GM19455 (cell line): ENCODE data around the gene KCNK4.
"Not testable (repeated sequence)": the region's sequence is repeated elsewhere in the genome, so short reads cannot be mapped to it uniquely, and the experiment has no call there.

Experiments
- ATAC-seq: cut with Tn5 transposase; IDR thresholded peaks from one replicate; pipeline ENCODE4 v1.9.1; 2021; ENCODE audit not compliant: unreplicated experiment

Gene KCNK4

DNA sequence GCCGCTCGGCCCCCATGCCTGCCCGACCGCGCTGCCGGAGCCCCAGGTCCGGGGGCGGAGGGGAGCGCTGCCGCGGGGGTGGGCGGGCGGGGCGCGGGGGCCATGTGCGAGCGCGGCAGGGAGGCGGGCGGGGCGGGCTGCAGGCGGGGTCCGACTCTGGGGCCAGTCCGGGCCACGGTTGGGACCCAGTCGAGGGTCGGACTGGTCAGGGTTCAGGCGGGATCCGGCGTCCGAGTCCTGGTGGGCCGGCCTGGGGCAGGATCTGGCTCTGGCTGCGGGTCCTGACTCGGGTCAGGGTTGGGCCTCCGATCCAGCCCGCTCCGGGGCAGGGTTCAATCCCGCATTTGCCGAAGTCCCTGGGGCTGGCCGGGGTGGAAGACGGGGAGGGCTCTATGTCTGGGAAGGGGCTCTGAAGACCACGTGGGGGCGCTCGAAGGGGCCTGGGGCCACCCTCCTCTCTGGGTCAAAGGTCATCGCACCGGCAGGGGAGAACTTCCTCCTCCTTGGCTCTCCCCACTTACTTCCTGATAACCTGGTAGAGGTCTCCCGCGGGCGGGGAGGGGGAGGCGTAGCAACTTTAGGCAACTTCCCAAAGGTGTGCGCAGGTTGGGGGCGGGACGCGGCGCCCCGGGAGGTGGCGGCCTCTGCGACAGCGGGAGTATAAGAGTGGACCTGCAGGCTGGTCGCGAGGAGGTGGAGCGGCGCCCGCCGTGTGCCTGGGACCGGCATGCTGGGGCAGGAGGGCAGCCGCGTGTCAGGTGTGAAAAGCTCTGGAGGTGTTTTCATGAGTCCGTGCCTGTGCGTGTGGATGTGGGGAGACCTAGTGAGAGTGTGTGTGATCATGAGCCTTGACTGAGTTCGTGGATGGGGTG, 14.8 kb downstream of the KCNK4 start:
- ATAC-seq: peak; percentile 32

DNA sequence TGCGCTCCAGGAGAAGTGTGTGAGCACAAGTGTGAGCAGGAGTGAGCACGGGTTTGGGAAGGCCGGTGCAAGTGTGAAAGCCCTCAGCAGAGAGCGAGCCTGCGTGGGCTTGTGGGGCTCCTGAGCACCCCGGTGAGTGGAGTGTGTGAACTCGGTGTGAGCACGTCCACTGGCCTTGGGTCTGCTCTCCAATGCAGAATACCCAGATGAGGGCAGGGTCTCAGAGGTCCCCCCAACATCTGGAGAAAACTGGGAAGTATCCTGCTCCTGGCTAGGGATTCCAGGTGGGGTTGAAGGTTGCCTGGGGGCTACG, 15.4 kb downstream of the KCNK4 start:
- no peak for ATAC-seq

DNA sequence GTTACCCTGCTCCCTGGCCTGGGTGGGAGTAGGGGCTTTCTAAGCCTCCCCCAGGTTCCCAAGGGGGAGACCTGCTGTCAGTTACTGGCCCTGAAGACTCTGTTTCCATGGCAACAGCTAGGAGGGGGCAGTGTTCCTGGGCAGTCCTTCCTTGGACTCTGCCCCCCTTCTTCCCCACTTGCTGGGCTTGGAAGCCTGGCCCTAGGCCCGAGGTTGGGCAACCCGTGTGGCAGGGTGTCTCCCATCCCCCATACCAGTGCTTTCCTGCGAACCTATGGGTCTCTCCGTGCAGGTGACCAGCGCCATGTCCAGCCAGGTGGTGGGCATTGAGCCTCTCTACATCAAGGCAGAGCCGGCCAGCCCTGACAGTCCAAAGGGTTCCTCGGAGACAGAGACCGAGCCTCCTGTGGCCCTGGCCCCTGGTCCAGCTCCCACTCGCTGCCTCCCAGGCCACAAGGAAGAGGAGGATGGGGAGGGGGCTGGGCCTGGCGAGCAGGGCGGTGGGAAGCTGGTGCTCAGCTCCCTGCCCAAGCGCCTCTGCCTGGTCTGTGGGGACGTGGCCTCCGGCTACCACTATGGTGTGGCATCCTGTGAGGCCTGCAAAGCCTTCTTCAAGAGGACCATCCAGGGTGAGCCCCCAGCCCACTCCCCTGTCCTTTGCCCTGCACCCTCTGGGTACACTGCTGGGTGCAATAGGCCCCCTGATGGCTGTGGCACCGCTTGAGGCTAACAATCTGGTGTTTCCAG, 15.9 kb downstream of the KCNK4 start:
- no peak for ATAC-seq

DNA sequence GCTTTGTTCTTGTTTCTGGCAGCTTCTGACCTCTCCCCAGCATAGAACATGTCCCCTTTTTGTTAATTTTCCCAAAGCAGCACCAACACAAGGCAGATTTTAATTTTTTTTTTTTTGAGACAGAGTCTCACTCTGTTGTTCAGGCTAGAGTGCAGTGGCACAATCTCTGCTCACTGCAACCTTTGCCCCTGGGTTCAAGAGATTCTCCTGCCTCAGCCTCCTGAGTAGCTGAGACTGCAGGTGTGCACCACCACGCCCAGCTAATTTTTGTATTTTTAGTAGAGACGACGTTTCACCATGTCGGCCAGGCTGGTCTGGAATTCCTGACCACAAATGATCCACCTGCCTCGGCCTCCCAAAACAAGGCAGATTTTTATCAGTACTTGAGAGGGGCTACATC, 16.7 kb downstream of the KCNK4 start:
- not testable (repeated sequence) for ATAC-seq

DNA sequence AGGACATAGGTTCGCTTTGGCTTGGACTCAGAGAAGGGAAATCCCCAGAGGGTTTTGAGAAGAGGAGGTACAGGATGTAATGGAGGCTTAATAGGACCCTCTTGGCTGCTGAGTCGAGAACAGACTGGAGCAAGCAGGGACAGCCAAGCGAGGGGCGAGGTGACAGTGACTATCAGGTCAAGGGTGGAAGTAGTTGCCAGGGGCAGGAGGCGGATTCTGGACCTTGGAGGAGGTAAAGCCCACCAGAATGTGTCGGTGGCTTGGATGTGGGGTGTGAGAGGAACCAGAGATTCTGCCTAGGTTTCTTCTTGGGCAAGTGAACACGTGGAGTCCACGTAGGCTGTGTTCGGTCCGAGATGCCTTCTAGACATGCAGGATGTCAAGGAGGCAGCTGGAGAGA, 21.8 kb downstream of the KCNK4 start:
- ATAC-seq: no peak

DNA sequence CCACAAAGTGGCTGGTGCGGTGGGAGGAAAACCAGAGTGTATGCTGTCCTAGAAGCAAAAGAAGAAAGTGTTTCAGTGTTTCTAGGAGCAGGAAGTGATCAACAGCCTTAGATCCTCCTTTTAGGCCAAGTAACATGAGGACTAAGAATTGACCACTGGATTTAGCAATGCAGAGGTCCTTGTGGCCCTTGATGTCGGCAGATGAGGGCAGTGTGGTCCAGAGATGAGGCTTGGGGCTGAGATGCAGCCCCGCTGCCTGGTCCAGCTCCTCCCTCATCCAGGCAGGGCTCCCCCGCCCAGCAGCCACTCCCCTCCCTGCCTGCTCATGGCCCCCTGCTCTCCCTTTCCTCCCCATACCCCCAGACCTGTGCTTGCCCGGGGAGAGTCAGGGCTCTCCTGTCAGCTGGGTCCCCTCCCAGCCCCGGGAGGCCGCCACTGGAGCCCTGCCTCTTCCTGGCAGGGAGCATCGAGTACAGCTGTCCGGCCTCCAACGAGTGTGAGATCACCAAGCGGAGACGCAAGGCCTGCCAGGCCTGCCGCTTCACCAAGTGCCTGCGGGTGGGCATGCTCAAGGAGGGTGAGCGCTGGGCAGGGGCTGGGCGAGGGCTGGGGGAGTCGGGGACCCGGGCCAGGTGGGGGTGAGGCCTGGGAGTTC, 22.5 kb downstream of the KCNK4 start:
- no peak for ATAC-seq

DNA sequence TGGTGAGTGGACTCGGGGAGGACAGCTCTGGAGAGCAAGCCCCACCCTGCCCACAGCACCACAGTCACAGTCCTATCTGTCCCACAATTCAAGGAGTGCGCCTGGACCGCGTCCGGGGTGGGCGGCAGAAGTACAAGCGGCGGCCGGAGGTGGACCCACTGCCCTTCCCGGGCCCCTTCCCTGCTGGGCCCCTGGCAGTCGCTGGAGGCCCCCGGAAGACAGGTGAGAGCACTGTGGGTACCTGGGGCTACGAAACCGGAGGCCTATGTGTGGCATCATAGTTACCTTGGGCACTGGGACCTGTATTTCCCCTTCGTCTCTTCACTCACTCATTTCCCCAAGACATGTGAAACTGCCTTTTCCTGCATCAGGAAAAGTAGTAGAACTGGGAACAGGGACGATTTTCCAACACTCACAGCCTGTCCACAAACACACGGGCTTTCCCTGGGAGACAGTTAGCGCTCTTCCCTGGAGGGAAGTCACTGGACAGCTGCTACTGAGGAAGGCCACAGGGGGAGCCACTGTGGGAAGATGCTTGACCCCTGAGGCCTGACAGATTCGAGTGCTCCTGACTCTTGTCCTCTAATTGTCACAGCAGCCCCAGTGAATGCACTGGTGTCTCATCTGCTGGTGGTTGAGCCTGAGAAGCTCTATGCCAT, 23.2 kb downstream of the KCNK4 start:
- ATAC-seq: no peak

DNA sequence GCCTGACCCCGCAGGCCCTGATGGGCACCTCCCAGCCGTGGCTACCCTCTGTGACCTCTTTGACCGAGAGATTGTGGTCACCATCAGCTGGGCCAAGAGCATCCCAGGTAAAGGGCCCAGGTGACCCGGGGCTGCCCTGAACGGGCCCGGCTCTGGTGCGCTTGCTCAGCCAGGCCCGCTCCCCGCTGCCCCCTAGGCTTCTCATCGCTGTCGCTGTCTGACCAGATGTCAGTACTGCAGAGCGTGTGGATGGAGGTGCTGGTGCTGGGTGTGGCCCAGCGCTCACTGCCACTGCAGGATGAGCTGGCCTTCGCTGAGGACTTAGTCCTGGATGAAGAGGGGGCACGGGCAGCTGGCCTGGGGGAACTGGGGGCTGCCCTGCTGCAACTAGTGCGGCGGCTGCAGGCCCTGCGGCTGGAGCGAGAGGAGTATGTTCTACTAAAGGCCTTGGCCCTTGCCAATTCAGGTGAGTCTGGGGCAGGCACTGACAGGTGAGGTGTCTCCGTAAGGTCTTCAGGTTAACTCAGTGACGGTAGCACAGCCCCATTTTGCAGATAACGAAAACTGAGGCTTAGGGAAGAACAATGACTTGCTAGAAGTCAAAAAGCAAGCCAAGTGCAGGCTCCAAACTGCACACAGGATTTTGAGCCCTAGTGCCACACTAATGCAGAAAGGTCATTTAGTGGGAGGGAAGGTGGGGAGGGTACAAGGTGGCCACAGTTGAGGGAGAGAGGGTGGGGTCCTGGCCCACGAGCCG, 23.9 kb downstream of the KCNK4 start:
- ATAC-seq: no peak

DNA sequence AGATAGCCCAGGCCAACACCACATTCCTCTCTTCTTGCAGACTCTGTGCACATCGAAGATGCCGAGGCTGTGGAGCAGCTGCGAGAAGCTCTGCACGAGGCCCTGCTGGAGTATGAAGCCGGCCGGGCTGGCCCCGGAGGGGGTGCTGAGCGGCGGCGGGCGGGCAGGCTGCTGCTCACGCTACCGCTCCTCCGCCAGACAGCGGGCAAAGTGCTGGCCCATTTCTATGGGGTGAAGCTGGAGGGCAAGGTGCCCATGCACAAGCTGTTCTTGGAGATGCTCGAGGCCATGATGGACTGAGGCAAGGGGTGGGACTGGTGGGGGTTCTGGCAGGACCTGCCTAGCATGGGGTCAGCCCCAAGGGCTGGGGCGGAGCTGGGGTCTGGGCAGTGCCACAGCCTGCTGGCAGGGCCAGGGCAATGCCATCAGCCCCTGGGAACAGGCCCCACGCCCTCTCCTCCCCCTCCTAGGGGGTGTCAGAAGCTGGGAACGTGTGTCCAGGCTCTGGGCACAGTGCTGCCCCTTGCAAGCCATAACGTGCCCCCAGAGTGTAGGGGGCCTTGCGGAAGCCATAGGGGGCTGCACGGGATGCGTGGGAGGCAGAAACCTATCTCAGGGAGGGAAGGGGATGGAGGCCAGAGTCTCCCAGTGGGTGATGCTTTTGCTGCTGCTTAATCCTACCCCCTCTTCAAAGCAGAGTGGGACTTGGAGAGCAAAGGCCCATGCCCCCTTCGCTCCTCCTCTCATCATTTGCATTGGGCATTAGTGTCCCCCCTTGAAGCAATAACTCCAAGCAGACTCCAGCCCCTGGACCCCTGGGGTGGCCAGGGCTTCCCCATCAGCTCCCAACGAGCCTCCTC, 24.8 kb downstream of the KCNK4 start:
- ATAC-seq: not testable (repeated sequence)

DNA sequence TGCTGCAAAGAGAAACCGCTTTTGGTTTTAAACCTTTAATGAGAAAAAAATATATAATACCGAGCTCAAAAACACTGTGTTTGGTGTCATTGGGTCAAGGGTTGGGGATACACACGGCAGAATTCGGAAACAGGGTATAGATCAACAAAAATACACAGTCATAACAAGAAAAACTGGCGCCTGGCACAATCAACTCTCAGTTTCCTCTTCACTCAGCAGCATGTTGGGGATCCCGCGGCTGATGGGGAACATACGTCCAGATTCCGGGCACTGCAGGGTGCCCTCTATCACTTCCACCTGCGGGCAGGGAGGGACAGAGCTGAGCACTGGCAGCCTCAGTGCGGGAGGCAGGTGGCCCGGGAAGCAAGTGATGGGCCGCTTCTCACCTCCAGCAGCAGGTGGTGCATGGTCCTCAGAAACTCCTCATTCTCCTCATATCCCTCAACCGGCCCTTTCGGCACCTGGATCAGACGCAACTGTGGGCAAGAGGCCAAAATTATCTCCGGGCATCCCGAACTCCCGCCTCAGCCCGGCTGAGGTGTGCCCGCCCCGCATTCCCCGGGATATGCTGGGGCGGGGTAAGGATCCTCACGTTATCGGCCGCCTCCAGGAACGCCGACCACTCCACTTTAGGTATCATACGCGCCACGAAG, 25.7 kb downstream of the KCNK4 start:
- ATAC-seq: no peak

DNA sequence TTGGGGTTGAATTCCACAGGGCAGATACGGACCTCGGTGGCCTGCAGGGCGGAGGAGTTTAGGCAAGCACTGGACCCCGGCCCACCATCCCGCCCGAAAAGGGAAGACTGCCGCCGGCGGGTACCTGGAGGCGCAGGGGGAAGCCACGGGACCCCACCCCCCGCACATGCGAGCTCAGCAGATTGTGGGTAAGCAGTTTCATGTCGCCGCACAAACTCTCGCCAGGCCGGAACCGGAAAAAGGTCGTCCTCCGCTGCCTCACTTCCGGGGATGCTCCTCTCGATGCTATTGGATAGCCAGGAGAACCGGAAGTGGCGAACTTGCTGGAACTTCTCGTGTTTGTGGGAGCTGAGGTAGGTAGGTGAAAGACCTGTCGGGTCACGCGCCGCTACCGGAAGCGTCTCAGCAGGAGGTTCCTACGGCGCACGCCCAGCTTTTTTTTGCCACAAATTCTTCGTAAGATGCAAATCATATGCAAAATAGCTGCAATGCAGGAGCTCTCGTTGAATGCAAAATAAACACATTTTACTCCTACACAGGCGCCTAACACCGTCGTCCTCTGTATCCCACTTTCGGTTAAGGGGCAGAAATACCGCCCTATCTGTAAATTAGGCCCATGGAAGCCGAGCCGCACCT, 26.3 kb downstream of the KCNK4 start, which contains the start of gene TRMT112:
Gene TRMT112 (minus strand): TSS at position 235 of the 636 bp plus-strand sequence. CDS start 33 bp downstream, at position 202.
- peak; percentile 64 for ATAC-seq

DNA sequence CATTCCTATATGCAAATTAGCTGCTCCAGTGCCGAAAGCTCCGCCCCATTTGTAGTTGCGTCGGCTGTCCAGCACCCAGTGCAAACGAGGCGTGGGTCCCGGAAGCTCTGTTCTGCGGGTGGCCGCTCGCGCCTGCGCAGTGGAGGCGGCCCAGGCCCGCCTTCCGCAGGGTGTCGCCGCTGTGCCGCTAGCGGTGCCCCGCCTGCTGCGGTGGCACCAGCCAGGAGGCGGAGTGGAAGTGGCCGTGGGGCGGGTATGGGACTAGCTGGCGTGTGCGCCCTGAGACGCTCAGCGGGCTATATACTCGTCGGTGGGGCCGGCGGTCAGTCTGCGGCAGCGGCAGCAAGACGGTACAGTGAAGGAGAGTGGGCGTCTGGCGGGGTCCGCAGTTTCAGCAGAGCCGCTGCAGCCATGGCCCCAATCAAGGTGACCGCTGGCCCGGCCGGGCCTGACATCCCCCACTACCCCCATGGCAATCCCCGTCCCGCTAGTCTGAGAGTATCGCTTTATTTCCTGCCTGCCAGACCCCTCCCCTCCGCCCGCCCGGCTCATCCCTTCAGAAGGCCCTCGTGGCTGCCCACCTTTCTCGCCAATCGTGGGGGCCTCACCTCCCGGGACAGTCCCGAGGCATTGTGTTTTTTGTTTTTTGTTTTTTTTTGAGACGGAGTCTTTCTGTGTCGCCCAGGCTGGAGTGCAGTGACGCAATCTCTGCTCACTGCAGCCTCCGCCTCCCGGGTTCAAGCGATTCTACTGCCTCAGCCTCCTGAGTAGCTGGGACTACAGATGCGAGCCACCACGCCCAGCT, 27.1 kb downstream of the KCNK4 start, which contains the start of gene PRDX5:
Gene PRDX5 (plus strand): TSS at position 161 of the 805 bp plus-strand sequence. CDS start 95 bp downstream, at position 256.
- peak; percentile 60 for ATAC-seq

DNA sequence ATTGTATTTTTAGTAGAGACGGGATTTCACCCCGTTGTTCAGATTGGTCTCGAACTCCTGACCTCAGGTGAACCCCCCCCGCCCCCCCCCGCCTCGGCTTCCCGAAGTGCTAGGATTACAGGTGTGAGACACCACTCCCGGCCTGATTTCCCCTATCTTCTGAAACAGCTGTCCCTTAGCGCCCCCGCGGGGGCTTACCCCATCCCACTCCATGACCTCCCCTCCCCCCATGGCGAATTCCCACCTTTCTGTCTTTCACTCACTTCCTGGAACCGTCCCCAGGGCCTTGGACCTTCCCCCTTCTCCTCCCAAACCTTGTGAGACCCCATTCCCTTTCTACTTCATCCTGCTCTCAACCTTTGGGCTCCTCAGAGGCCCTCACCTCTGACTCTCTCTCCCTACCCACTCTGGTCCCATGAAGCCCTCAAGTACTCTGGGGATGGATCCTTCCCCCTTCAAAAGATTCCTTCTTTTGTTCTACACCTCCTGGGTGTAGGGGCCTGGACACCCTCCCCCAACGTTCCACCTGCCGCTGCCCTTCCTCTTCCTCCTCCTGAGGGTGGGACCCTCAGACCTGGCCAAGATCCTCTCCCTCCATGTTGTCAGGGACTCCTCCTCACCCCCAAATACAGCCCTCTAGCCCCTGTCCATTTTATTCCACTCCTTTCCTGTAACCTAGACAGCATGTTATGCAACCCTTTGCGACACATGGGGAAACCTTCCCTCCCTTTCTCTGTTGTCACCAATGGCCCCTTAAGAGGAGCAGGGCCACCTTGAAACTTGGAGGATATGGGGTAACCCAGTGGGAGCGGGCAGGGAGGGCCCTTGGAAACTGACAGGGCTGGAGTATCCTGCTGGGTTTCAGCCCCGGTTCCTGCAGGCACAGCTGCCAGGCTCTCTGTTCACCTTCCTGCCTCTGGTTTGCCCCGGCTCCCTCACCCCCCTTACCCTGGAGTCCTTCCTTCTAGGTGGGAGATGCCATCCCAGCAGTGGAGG, 28.0 kb downstream of the KCNK4 start:
- no peak for ATAC-seq

DNA sequence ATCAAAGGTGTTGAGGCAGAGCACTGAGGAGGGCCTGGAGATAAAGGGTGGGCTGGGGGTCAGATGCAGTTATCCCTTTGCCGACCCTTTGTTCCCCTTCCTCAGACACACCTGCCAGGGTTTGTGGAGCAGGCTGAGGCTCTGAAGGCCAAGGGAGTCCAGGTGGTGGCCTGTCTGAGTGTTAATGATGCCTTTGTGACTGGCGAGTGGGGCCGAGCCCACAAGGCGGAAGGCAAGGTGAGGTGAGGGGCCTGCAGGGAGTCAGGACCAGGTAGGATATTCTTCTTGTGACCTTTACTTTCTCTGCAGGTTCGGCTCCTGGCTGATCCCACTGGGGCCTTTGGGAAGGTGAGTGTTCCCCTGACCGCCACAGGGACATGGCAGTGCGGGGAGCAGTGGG, 29.5 kb downstream of the KCNK4 start:
- ATAC-seq: no peak

DNA sequence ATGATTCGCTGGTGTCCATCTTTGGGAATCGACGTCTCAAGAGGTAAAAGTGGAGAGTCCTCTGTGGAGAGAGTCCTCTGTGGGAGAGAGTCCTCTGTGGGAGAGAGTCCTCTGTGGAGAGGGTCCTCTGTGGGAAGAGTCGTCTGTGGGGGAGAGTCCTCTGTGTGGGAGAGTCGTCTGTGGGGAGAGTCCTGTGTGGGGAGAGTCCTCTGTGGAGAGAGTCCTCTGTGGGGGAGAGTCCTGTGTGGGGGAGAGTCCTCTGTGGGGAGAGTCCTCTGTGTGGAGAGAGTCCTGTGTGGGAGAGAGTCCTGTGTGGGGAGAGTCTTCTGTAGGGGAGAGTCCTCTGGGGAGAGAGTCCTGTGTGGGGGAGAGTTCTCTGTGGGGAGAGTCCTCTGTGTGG, 29.9 kb downstream of the KCNK4 start:
- no peak for ATAC-seq

DNA sequence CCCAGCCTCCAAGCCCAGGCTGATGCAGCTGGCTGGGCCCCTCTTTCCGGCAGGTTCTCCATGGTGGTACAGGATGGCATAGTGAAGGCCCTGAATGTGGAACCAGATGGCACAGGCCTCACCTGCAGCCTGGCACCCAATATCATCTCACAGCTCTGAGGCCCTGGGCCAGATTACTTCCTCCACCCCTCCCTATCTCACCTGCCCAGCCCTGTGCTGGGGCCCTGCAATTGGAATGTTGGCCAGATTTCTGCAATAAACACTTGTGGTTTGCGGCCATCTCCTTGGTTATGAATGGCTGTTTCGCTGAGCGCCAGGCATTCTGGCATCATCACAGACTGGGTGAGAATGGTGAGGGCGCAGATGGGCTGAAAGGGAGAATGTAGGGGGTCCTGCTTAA, 30.4 kb downstream of the KCNK4 start:
- no peak for ATAC-seq

DNA sequence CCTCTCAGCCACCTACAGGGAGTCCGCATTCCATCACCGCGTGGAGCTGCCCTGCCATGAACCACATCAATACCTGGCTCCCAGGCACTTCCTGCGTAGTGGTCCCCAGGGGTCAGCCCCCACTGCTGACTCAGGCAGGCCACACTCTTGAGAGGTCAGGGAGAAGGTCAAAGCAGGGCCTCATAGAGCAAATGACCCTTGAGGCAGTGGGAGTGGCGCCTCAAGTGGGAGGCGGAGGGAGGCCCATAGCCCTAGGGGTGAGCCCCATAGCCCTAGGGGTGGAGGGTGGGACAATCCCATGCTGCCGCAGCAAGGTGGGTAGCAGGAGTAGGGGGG, 31.8 kb downstream of the KCNK4 start:
- no peak for ATAC-seq
